AG04449 (cell line): ENCODE data around the gene BNC1.

Experiments used
- CTCF ChIA-PET: fragments of 350-600 bp; formaldehyde crosslinking; extraction: SDS; loops from one replicate; lab custom pipeline; 2021; ENCODE audit warnings: antibody characterized with exemption; lab: Yijun Ruan, JAX
- POLR2A ChIA-PET: fragments of 400-600, 350-600 bp; formaldehyde crosslinking; extraction: SDS; loops from one replicate; lab custom pipeline; 2020; ENCODE audit warnings: antibody characterized with exemption, inconsistent platforms; lab: Yijun Ruan, JAX
- DNase-seq: peaks from one replicate; pipeline ENCODE4 v3.0.0-alpha.2; 2010; ENCODE audit warnings: low read depth, low spot score
- H3K4me3 ChIP-seq: 2 replicates; pipeline ENCODE4 v1.5.1; 2011; ENCODE audit warnings: low read depth, mild to moderate bottlenecking, control low read depth, low read length
- CTCF ChIP-seq: IDR thresholded peaks from one replicate; pipeline ENCODE4 v1.5.1; 2011; ENCODE audit warnings: mild to moderate bottlenecking, moderate library complexity, low read length, control low read depth, inconsistent platforms; ENCODE audit not compliant: insufficient read depth; ENCODE audit errors: missing control alignments

The BNC1 gene

GRCh38 chr15:83284559-83285283 lies at the start of gene BNC1:
Gene BNC1, minus strand, starts transcription at chr15:83284664. Its CDS starts 36 bp downstream, at chr15:83284628.
- no peak for TF ChIP-seq CTCF
- ChIA-PET POLR2A (interaction anchor here (0.6 to 0.7 kb wide), 2 partner anchors 34 to 38 kb away, joined by 3 to 4 read pairs; no protein-coding TSS in a partner anchor), CTCF (interaction anchor here (1.4 to 1.7 kb wide), 2 partner anchors 36 kb away, joined by 4 to 8 read pairs; no protein-coding TSS in a partner anchor)
- H3K4me3 ChIP-seq, result peak within 1 kb of the TSS; percentile 67
- no peak for DNase-seq

GRCh38 chr15:83327041-83327440 lies 42.6 kb upstream of the BNC1 start:
- CTCF ChIA-PET, result no interaction called here

GRCh38 chr15:83324799-83325198 lies 40.3 kb upstream of the BNC1 start:
- CTCF ChIA-PET, result no interaction called here
- no peak for DNase-seq

More at GRCh38 chr15:83327041-83327440, 42.6 kb upstream of the BNC1 start:
- H3K4me3 ChIP-seq, result no peak overlapping the region
- DNase-seq, result no peak
- POLR2A ChIA-PET, result no interaction called here
- TF ChIP-seq CTCF, result no peak

GRCh38 chr15:83323296-83323711 lies 38.8 kb upstream of the BNC1 start:
- H3K4me3 ChIP-seq, result no peak overlapping the region
- DNase-seq, result peak; percentile 83
- POLR2A ChIA-PET, result interaction anchor here (0.7 kb wide), 1 partner anchor 38 kb away, joined by 3 read pairs; no protein-coding TSS in a partner anchor
- CTCF ChIA-PET, result interaction anchor here (1.5 kb wide), 1 partner anchor 13 kb away, joined by 4 read pairs; no protein-coding TSS in a partner anchor
- no peak for TF ChIP-seq CTCF

More at GRCh38 chr15:83324799-83325198, 40.3 kb upstream of the BNC1 start:
- no peak overlapping the region for H3K4me3 ChIP-seq
- POLR2A ChIA-PET, result no interaction called here
- no peak for TF ChIP-seq CTCF

- CTCF ChIA-PET, result interaction anchor here (0.6 to 1.5 kb wide), 3 partner anchors 11 to 16 kb away, joined by 3 to 4 read pairs (median 3); no protein-coding TSS in a partner anchor
- no peak for DNase-seq
- no peak for TF ChIP-seq CTCF
- POLR2A ChIA-PET, result interaction anchor here (0.7 kb wide), 1 partner anchor 37 kb away, joined by 3 read pairs; no protein-coding TSS in a partner anchor
- H3K4me3 ChIP-seq, result no peak overlapping the region
These were observed 38.2 kb upstream of the BNC1 start for GRCh38 chr15:83322691-83323090.

- ChIA-PET POLR2A (no interaction called here), CTCF (interaction anchor here (0.6 to 0.7 kb wide), 2 partner anchors 10 to 15 kb away, joined by 3 read pairs; no protein-coding TSS in a partner anchor)
- no peak for DNase-seq
- no peak for TF ChIP-seq CTCF
- H3K4me3 ChIP-seq, result no peak overlapping the region
These were observed 37.6 kb upstream of the BNC1 start for GRCh38 chr15:83322061-83322460.
